SK-N-MC (cell line): ENCODE measurements around the gene EIF2B4.

Experiments used
- DNase-seq: peaks from one replicate; pipeline ENCODE4 v3.0.0-alpha.2; 2011; ENCODE audit warnings: low read depth, low spot score
- H3K27ac ChIP-seq: fragments of 200-600 bp; sonication (generic); 2 replicates; pipeline ENCODE4 v1.5.1; 2016; ENCODE audit warnings: mixed run types
- H3K36me3 ChIP-seq: fragments of 200-600 bp; sonication (generic); 2 replicates; pipeline ENCODE4 v1.6.1; 2017; ENCODE audit warnings: antibody characterized with exemption, low read length, mixed read lengths; ENCODE audit not compliant: insufficient read depth
- H3K4me3 ChIP-seq: fragments of 200-600 bp; sonication (generic); 2 replicates; pipeline ENCODE4 v1.5.1; 2016
- H3K9ac ChIP-seq: fragments of 200-600 bp; sonication (generic); 2 replicates; pipeline ENCODE4 v1.8.0; 2017; ENCODE audit warnings: mixed run types, mixed read lengths; ENCODE audit not compliant: insufficient read length
- H3K9me3 ChIP-seq: fragments of 200-600 bp; sonication (generic); 2 replicates; pipeline ENCODE4 v1.6.1; 2017; ENCODE audit warnings: low read depth, mild to moderate bottlenecking, antibody characterized with exemption, low read length, moderate library complexity, mixed read lengths
- EZH2 ChIP-seq: fragments of 200-600 bp; sonication (generic); IDR thresholded peaks from one replicate; pipeline ENCODE4 v1.6.1; 2017; ENCODE audit warnings: antibody characterized with exemption
- FOXP2 ChIP-seq: optimal IDR thresholded peaks from 2 replicates; pipeline ENCODE3; 2011; ENCODE audit warnings: mild to moderate bottlenecking, moderate library complexity; ENCODE audit not compliant: insufficient read depth; ENCODE audit errors: extremely low read length, control extremely low read depth
- POLR2AphosphoS5 ChIP-seq: IDR thresholded peaks from 2 replicates; pipeline ENCODE4 v1.6.1; 2012; ENCODE audit warnings: mild to moderate bottlenecking, low read depth, low read length, borderline replicate concordance

Gene EIF2B4

GRCh38 chr2:27315122-27315521 is 55.0 kb downstream of the EIF2B4 start:
- no peak overlapping the region for H3K27ac ChIP-seq
- no peaks in the 10 kb centered on the region for H3K9me3 ChIP-seq
- no peak overlapping the region for H3K4me3 ChIP-seq
- H3K36me3 ChIP-seq = no peaks in the 10 kb centered on the region
- DNase-seq = no peak
- TF ChIP-seq POLR2AphosphoS5 (no peak), FOXP2 (no peak), EZH2 (no peak)
- no peak overlapping the region for H3K9ac ChIP-seq

- Histone ChIP-seq H3K36me3 (no peaks in the 10 kb centered on the region), H3K9me3 (no peaks in the 10 kb centered on the region), H3K9ac (no peak overlapping the region), H3K4me3 (no peak overlapping the region), H3K27ac (no peak overlapping the region)
- DNase-seq = no peak
- TF ChIP-seq FOXP2 (no peak), EZH2 (no peak), POLR2AphosphoS5 (no peak)
These were observed 55.4 kb downstream of the EIF2B4 start for GRCh38 chr2:27314709-27315108.
